ENCODE results near the gene SLC12A8.

DNA sequence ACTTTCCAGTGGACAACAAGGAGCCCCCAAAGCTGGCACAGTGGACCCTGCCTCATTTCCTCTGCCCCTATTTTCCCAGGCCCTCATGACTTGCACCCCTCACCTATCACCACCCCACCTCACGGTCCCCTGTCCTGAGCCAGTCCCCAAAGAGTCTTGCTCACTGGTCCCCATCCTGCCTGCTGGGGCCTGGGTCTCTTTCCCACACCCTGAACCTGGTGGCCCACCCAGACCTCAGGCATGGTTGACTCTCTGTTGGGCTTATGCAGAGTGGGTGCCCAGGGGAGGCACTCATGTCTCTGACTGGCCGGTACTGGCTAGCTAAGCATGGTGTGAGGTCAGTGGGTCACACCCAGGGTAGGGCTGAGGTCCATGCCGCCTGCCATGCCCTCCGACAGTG is 73.2 kb downstream of the SLC12A8 start:
- TF ChIP-seq MXI1 (IDR thresholded peaks at IDR 0.05; ENCODE audit: borderline replicate concordance, low read depth, low read length) (no peak), ZKSCAN5 (CRISPR knock-in tag; IDR thresholded peaks at IDR 0.05) (no peak), CTCF (CRISPR knock-in tag; IDR thresholded peaks at IDR 0.05) (no peak), ZNF660 (CRISPR knock-in tag; IDR thresholded peaks at IDR 0.05; ENCODE audit: borderline replicate concordance, low read depth) (no peak)

All from HepG2 (cell line).